Endodermal cell (in vitro differentiated cells): ENCODE data around the gene ATXN1. TPM values are rescaled to one million over a fixed set of nuclear protein-coding genes. Genes with fewer than 3 reads are reported as not detected.

Experiments used
- DNase-seq: peaks from one replicate; pipeline ENCODE4 v3.0.0-alpha.2; 2017
- H3K27ac ChIP-seq: 2 replicates; pipeline ENCODE4 v1.5.1; 2013; ENCODE audit warnings: mild to moderate bottlenecking, low read depth, low read length, moderate library complexity
- H3K27me3 ChIP-seq: 2 replicates; pipeline ENCODE4 v1.6.1; 2013; ENCODE audit warnings: mild to moderate bottlenecking, low read length, moderate library complexity; ENCODE audit not compliant: insufficient read depth, control insufficient read depth, poor library complexity, severe bottlenecking
- H3K36me3 ChIP-seq: 2 replicates; pipeline ENCODE4 v1.7.0; 2013; ENCODE audit warnings: mild to moderate bottlenecking, low read length, moderate library complexity; ENCODE audit not compliant: control insufficient read depth, insufficient read depth
- H3K4me1 ChIP-seq: one replicate; pipeline ENCODE4 v1.7.0; 2013; ENCODE audit warnings: low read length; ENCODE audit not compliant: control insufficient read depth, insufficient read depth
- H3K4me3 ChIP-seq: 2 replicates; pipeline ENCODE4 v1.5.1; 2013; ENCODE audit warnings: mild to moderate bottlenecking, low read length, moderate library complexity
- H3K9ac ChIP-seq: 2 replicates; pipeline ENCODE4 v1.6.1; 2013; ENCODE audit warnings: mild to moderate bottlenecking, low read length, moderate library complexity; ENCODE audit not compliant: poor library complexity, severe bottlenecking; ENCODE audit errors: extremely low read depth
- H3K9me3 ChIP-seq: 2 replicates; pipeline ENCODE4 v1.6.1; 2013; ENCODE audit warnings: mild to moderate bottlenecking, low read length, moderate library complexity; ENCODE audit not compliant: control insufficient read depth
- H3K27ac Mint-ChIP-seq: 2 replicates; pipeline ENCODE4 v1.8.0; 2020; ENCODE audit warnings: mixed read lengths
- H3K27me3 Mint-ChIP-seq: 2 replicates; pipeline ENCODE4 v1.8.0; 2021; ENCODE audit warnings: mild to moderate bottlenecking, mixed read lengths; ENCODE audit not compliant: insufficient read depth
- H3K36me3 Mint-ChIP-seq: 2 replicates; pipeline ENCODE4 v1.8.0; 2020; ENCODE audit warnings: low read depth, mixed read lengths
- H3K4me1 Mint-ChIP-seq: 2 replicates; pipeline ENCODE4 v1.8.0; 2020; ENCODE audit warnings: mixed read lengths
- H3K4me3 Mint-ChIP-seq: 2 replicates; pipeline ENCODE4 v1.8.0; 2020; ENCODE audit warnings: mild to moderate bottlenecking, moderate library complexity, mixed read lengths
- H3K9me3 Mint-ChIP-seq: 2 replicates; pipeline ENCODE4 v1.8.0; 2020; ENCODE audit warnings: mild to moderate bottlenecking, mixed read lengths
- CTCF ChIP-seq: fragments of 200-600 bp; sonication (generic); conservative IDR thresholded peaks from 2 replicates; pipeline ENCODE4 v1.5.0; 2021; ENCODE audit warnings: antibody characterized with exemption, mild to moderate bottlenecking
- WGBS, 2 experiments: methylation state at CpG; one replicate each; pipeline versions ENCODE4 v1.1.5 to v1.1.7; 2013; ENCODE audit warnings: missing lambda C conversion rate in 2 of 2, mixed read lengths in 1 of 2; ENCODE audit not compliant: insufficient coverage in 1 of 2, insufficient read length in 1 of 2; 5-methylcytosine and 5-hydroxymethylcytosine counted together
- total RNA-seq, 2 donors: library from RNA; stranded (reverse); fragmentation: NEBNext Ultra II Directional in 1 of 2; extraction: Animal tissue kit (Norgen Biotek cat#: 25700) in 1 of 2; gene quantifications; 2 replicates in 1 of 2; 3 replicates in 1 of 2; pipeline ENCODE4 v1.2.1, GENCODE V29; 2021

The ATXN1 gene
- total RNA-seq, 2 donors from 2014 or later = 10.4 to 15.9 TPM

GRCh38 chr6:16654701-16655100, 106.6 kb downstream of the ATXN1 start:
- no peak overlapping the region for H3K4me3 Mint-ChIP-seq
- no peaks in the 10 kb centered on the region for H3K9me3 Mint-ChIP-seq
- no peak for TF ChIP-seq CTCF
- no peak for DNase-seq
- Histone ChIP-seq H3K27me3 (no peaks in the 10 kb centered on the region), H3K4me3 (no peak overlapping the region), H3K36me3 (no peaks in the 10 kb centered on the region), H3K4me1 (peaks cover 19% of the 10 kb centered on the region), H3K9ac (no peak overlapping the region), H3K9me3 (no peaks in the 10 kb centered on the region), H3K27ac (no peak overlapping the region)
- 86 to 100% methylated on average over 1 of the region's 1 CpG for WGBS, 2 experiments
- no peaks in the 10 kb centered on the region for H3K27me3 Mint-ChIP-seq
- H3K36me3 Mint-ChIP-seq = no peaks in the 10 kb centered on the region
- H3K27ac Mint-ChIP-seq = no peak overlapping the region
- H3K4me1 Mint-ChIP-seq = peaks cover 40% of the 10 kb centered on the region

DNA sequence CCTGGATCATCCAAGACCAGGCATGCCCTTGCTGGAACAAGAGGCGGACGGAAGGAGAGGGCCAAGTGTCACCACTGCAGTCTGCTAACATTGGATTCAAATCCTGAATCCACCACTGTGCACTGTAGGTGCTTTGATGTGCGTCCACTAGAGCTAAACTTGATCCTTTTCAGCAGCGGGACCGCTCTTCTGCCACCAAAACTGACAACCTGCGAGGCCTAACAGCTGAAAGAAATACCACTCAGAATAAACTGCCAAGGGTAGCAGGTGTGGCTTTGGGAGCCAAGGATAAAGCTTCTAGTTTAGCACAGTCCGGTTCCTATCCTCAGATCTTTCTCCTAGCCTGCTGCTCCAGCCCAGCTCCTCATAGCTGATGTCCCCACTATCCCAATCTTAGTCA, 108.0 kb downstream of the ATXN1 start:
- Mint-ChIP-seq H3K9me3 (no peaks in the 10 kb centered on the region), H3K27me3 (no peaks in the 10 kb centered on the region), H3K36me3 (no peaks in the 10 kb centered on the region), H3K27ac (no peak overlapping the region), H3K4me1 (peaks cover 27% of the 10 kb centered on the region), H3K4me3 (no peak overlapping the region)
- peaks cover 14% of the 10 kb centered on the region for H3K4me1 ChIP-seq
- H3K27me3 ChIP-seq = no peaks in the 10 kb centered on the region
- WGBS, 2 experiments = 90 to 97% methylated on average over 6 to 7 of the region's 7 CpGs
- no peak overlapping the region for H3K9ac ChIP-seq
- H3K4me3 ChIP-seq = no peak overlapping the region
- H3K9me3 ChIP-seq = no peaks in the 10 kb centered on the region
- no peaks in the 10 kb centered on the region for H3K36me3 ChIP-seq
- no peak overlapping the region for H3K27ac ChIP-seq
- DNase-seq = no peak
- TF ChIP-seq CTCF = no peak

GRCh38 chr6:16651871-16652270, 109.4 kb downstream of the ATXN1 start:
- Mint-ChIP-seq H3K36me3 (no peaks in the 10 kb centered on the region), H3K9me3 (no peaks in the 10 kb centered on the region), H3K27ac (no peak overlapping the region), H3K4me3 (no peak overlapping the region), H3K27me3 (no peaks in the 10 kb centered on the region), H3K4me1 (peaks cover 21% of the 10 kb centered on the region)
- H3K27me3 ChIP-seq = no peaks in the 10 kb centered on the region
- 91 to 100% methylated on average over 4 to 6 of the region's 6 CpGs for WGBS, 2 experiments
- H3K4me3 ChIP-seq = no peak overlapping the region
- no peak for TF ChIP-seq CTCF
- peaks cover 12% of the 10 kb centered on the region for H3K4me1 ChIP-seq
- no peak overlapping the region for H3K9ac ChIP-seq
- no peak for DNase-seq
- H3K9me3 ChIP-seq = no peaks in the 10 kb centered on the region
- H3K27ac ChIP-seq = no peak overlapping the region
- no peaks in the 10 kb centered on the region for H3K36me3 ChIP-seq
